Endothelial cell of umbilical vein (primary cell): ENCODE data around the gene RNF146. TPM values are rescaled to one million over a fixed set of nuclear protein-coding genes. Genes with fewer than 3 reads are reported as not detected.

Source experiments
- BruUV-seq: library from RNA; stranded (reverse); fragments of 400-500 nt; replicated peaks from 2 replicates; lab custom pipeline; 2021; lab: Mats Ljungman, UMichigan
- CTCF ChIA-PET: fragments of 300-600, 350-600 bp; sonication (Branson Sonifier 250); formaldehyde crosslinking; loops from one replicate; lab custom pipeline; 2021; ENCODE audit warnings: antibody characterized with exemption, inconsistent platforms; lab: Charles Lee
- POLR2A ChIA-PET: fragments of 300-600, 350-600 bp; sonication (Branson Sonifier 250); formaldehyde crosslinking; loops from one replicate; lab custom pipeline; 2021; ENCODE audit warnings: antibody characterized with exemption, inconsistent platforms; lab: Charles Lee
- DNase-seq: peaks from one replicate; pipeline ENCODE4 v3.0.0-alpha.2; 2011; ENCODE audit warnings: low read depth, low spot score
- FAIRE-seq: peaks from 2 replicates; lab custom pipeline; 2011; peaks lifted over from hg19 to GRCh38; lab: Jason Lieb, UNC
- H2AFZ ChIP-seq: 2 replicates; pipeline ENCODE4 v1.6.0; 2012; ENCODE audit warnings: low read depth, low read length, control low read depth, inconsistent platforms
- H3K27ac ChIP-seq: 2 replicates; pipeline ENCODE4 v1.5.1; 2011; ENCODE audit warnings: low read depth, mild to moderate bottlenecking, control low read depth, low read length, moderate library complexity; ENCODE audit not compliant: insufficient read depth
- H3K27me3 ChIP-seq, 2 experiments: 2 replicates each; pipeline versions ENCODE4 v1.6.0 to v1.6.1; 2011; ENCODE audit warnings: low read length in 2 of 2, mixed read lengths in 1 of 2; ENCODE audit not compliant: control insufficient read depth in 2 of 2, insufficient read depth in 2 of 2
- H3K36me3 ChIP-seq, 2 experiments: 2 replicates in 1 of 2; 3 replicates in 1 of 2; pipeline ENCODE4 v1.5.1; 2011; ENCODE audit warnings: low read length in 2 of 2, mild to moderate bottlenecking in 1 of 2, moderate library complexity in 1 of 2; ENCODE audit not compliant: control insufficient read depth in 2 of 2, insufficient read depth in 2 of 2; ENCODE audit errors: extremely low read depth in 1 of 2
- H3K4me1 ChIP-seq: 3 replicates; pipeline ENCODE4 v1.5.1; 2011; ENCODE audit warnings: mild to moderate bottlenecking, low read length; ENCODE audit not compliant: control insufficient read depth, insufficient read depth; ENCODE audit errors: extremely low read depth
- H3K4me2 ChIP-seq: 2 replicates; pipeline ENCODE4 v1.6.1; 2011; ENCODE audit warnings: low read length, control low read depth, mixed read lengths; ENCODE audit not compliant: insufficient read depth
- H3K4me3 ChIP-seq, 3 experiments: fragments of 200-600 bp in 1 of 3; sonication (generic), shearing (Covaris generic) in 1 of 3; replicated peaks in 1 of 3; 2 replicates each; pipeline ENCODE4 v1.5.1; 2011 to 2016; ENCODE audit warnings: control low read depth in 3 of 3, low read length in 3 of 3, mild to moderate bottlenecking in 2 of 3, inconsistent platforms in 1 of 3, low read depth in 1 of 3, moderate library complexity in 1 of 3; ENCODE audit not compliant: insufficient read depth in 1 of 3
- H3K79me2 ChIP-seq: 2 replicates; pipeline ENCODE4 v1.6.0; 2012; ENCODE audit warnings: low read length, inconsistent platforms; ENCODE audit not compliant: control insufficient read depth, insufficient read depth
- H3K9ac ChIP-seq: replicated peaks from 2 replicates; pipeline ENCODE3; 2011; ENCODE audit warnings: low read length, control low read depth; ENCODE audit not compliant: insufficient read depth; ENCODE audit errors: extremely low read depth
- H3K9me1 ChIP-seq: replicated peaks from 3 replicates; pipeline ENCODE4 v1.6.0; 2011; ENCODE audit warnings: mild to moderate bottlenecking, low read length; ENCODE audit not compliant: control insufficient read depth, insufficient read depth; ENCODE audit errors: extremely low read depth
- H3K9me3 ChIP-seq: replicated peaks from 2 replicates; pipeline ENCODE4 v1.5.1; 2012; ENCODE audit warnings: low read length, inconsistent platforms; ENCODE audit not compliant: control insufficient read depth, insufficient read depth
- H4K20me1 ChIP-seq: replicated peaks from 2 replicates; pipeline ENCODE3; 2011; ENCODE audit warnings: mild to moderate bottlenecking, low read length; ENCODE audit not compliant: control insufficient read depth, insufficient read depth; ENCODE audit errors: extremely low read depth
- EZH2 ChIP-seq: IDR thresholded peaks from 2 replicates; pipeline ENCODE4 v1.6.1; 2012; ENCODE audit warnings: borderline replicate concordance, low read depth, mild to moderate bottlenecking, moderate library complexity, low read length, inconsistent platforms; ENCODE audit not compliant: severe bottlenecking
- FOS ChIP-seq: IDR thresholded peaks from 2 replicates; pipeline ENCODE4 v1.6.1; 2011; ENCODE audit warnings: mild to moderate bottlenecking, low read length, moderate library complexity, borderline replicate concordance; ENCODE audit not compliant: insufficient read depth
- GATA2 ChIP-seq: IDR thresholded peaks from 2 replicates; pipeline ENCODE4 v1.7.0; 2011; ENCODE audit warnings: low read depth, mild to moderate bottlenecking, moderate library complexity, mixed read lengths, low read length; ENCODE audit not compliant: insufficient read length, insufficient read depth
- JUN ChIP-seq: IDR thresholded peaks from 2 replicates; pipeline ENCODE4 v1.6.1; 2011; ENCODE audit warnings: borderline replicate concordance, low read depth; ENCODE audit not compliant: insufficient read length, insufficient read depth
- MAX ChIP-seq: IDR thresholded peaks from 2 replicates; pipeline ENCODE4 v1.6.1; 2011; ENCODE audit not compliant: insufficient read depth, insufficient read length
- MYC ChIP-seq: IDR thresholded peaks from one replicate; pipeline ENCODE4 v1.6.1; 2011; ENCODE audit warnings: mild to moderate bottlenecking, low read depth, low read length
- POLR2A ChIP-seq: IDR thresholded peaks from 2 replicates; pipeline ENCODE4 v1.6.1; 2012; ENCODE audit warnings: low read depth, mild to moderate bottlenecking, control low read depth, low read length
- POLR2AphosphoS5 ChIP-seq: IDR thresholded peaks from 2 replicates; pipeline ENCODE4 v1.6.1; 2012; ENCODE audit warnings: low read depth, mild to moderate bottlenecking, control low read depth, low read length, moderate library complexity; ENCODE audit not compliant: insufficient read depth
- dilution Hi-C: fragments of 300-500 bp; cut with MboI; formaldehyde crosslinking; loops from one replicate; pipeline ENCODE4 v1.15.0; 2019; ENCODE audit warnings: low sequenced_read_pairs; ENCODE audit not compliant: extremely low pct_ligation_motif_present
- intact Hi-C: fragments of 100-400 bp; cut with micrococcal nuclease; formaldehyde crosslinking; loops from one replicate; pipeline ENCODE4 v1.10.0; 2022
- polyA plus RNA-seq, 4 experiments: library from polyadenylated mRNA; depleted of rRNA in 3 of 4; stranded (reverse) in 3 of 4; unstranded in 1 of 4; fragments of >200 nt; gene quantifications; 2 replicates each; pipeline versions ENCODE4 v1.2.1 to v1.2.3, GENCODE V29; 2011 to 2012; ENCODE audit warnings: missing spikeins in 1 of 4
- total RNA-seq: library from RNA; stranded (reverse); gene quantifications from 2 replicates; pipeline ENCODE4 v1.2.3, GENCODE V29; 2021
- TF ChIP-seq, protein P1 (sequence below), 2 donors: IDR thresholded peaks; 1 replicate in 1 of 2; 2 replicates in 1 of 2; pipeline ENCODE4 v1.5.1; 2011; ENCODE audit warnings: low read length in 2 of 2, mild to moderate bottlenecking in 2 of 2, moderate library complexity in 2 of 2, control low read depth in 1 of 2, inconsistent platforms in 1 of 2, low read depth in 1 of 2; ENCODE audit not compliant: insufficient read depth in 1 of 2; ENCODE audit errors: extremely low read depth in 1 of 2

RNF146 gene
- total and polyA plus RNA-seq, 2 donors (not counting 3 experiments of a cell fraction or from before 2014, with no cell fraction given) = 37.5 to 48.1 TPM

GRCh38 chr6:127279815-127280214 lies 13.2 kb downstream of the RNF146 start:
- Histone ChIP-seq H3K4me1 (no peaks in the 10 kb centered on the region), H3K9me1 (no peaks in the 10 kb centered on the region), H3K79me2 (peaks cover 42% of the 10 kb centered on the region), H3K9ac (no peak overlapping the region), H3K27ac (no peak overlapping the region), H4K20me1 (peaks cover 7% of the 10 kb centered on the region), H3K9me3 (no peaks in the 10 kb centered on the region), H3K36me3 (peaks cover 3 to 17% of the 10 kb centered on the region in 2 experiments), H3K27me3 (no peaks in the 10 kb centered on the region), H3K4me3 (no peak overlapping the region), H2AFZ (no peak overlapping the region), H3K4me2 (no peak overlapping the region)
- TF ChIP-seq POLR2AphosphoS5 (no peak), MYC (no peak), GATA2 (no peak), FOS (no peak), MAX (no peak), EZH2 (no peak), POLR2A (no peak), JUN (no peak)
- TF ChIP-seq, protein P1, sequence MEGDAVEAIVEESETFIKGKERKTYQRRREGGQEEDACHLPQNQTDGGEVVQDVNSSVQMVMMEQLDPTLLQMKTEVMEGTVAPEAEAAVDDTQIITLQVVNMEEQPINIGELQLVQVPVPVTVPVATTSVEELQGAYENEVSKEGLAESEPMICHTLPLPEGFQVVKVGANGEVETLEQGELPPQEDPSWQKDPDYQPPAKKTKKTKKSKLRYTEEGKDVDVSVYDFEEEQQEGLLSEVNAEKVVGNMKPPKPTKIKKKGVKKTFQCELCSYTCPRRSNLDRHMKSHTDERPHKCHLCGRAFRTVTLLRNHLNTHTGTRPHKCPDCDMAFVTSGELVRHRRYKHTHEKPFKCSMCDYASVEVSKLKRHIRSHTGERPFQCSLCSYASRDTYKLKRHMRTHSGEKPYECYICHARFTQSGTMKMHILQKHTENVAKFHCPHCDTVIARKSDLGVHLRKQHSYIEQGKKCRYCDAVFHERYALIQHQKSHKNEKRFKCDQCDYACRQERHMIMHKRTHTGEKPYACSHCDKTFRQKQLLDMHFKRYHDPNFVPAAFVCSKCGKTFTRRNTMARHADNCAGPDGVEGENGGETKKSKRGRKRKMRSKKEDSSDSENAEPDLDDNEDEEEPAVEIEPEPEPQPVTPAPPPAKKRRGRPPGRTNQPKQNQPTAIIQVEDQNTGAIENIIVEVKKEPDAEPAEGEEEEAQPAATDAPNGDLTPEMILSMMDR (IDR thresholded peaks at IDR 0.05; ENCODE audit: extremely low read depth in 1 of 2, insufficient read depth in 1 of 2, low read depth in 1 of 2, low read length in 2 of 2) = no peak
- dilution Hi-C loops = no loop called here
- CTCF ChIA-PET = interaction anchor here (1.1 to 1.2 kb wide), 2 partner anchors 13 to 21 kb away, joined by 3 read pairs; partner anchors contain the start of gene RNF146
- no TSS peak for BruUV-seq
- DNase-seq (no peak), FAIRE-seq (no peak)
- intact Hi-C loops = no loop called here
- POLR2A ChIA-PET = no interaction called here
